ENCODE data around the gene GJB1.

- no peak for TF ChIP-seq CTCF (IDR thresholded peaks at IDR 0.05; ENCODE audit: poor library complexity)
- TF ChIP-seq EZH2 (IDR thresholded peaks at IDR 0.05; ENCODE audit: borderline replicate concordance) = no peak
Observed at GRCh38 chrX:71222929-71223328, at the start of gene GJB1.

All from hepatocyte (in vitro differentiated cells).